Heart left ventricle (tissue), 16 donors: ENCODE data around the gene INPP4B. TPM values are rescaled to one million over a fixed set of nuclear protein-coding genes. Genes with fewer than 3 reads are reported as not detected.

Experiments used
- ATAC-seq, 4 donors: fragments of 200-7000 bp; cut with Tn5 transposase; one replicate each; pipeline ENCODE4 v1.9.1; 2020 to 2022; ENCODE audit warnings: moderate library complexity in 4 of 4, mild to moderate bottlenecking in 3 of 4, moderate number of reproducible peaks in 1 of 4
- DNase-seq, 5 donors: peaks; one replicate each; pipeline ENCODE4 v3.0.0-alpha.2; 2020
- H3K27ac ChIP-seq, 12 donors: fragments of 200-600 bp; sonication (generic) in 4 of 12; one replicate each; pipeline versions ENCODE4 v1.5.0 to v1.8.0; 2016 to 2022; ENCODE audit warnings: mild to moderate bottlenecking in 2 of 12
- H3K27me3 ChIP-seq, 9 donors: fragments of 200-600 bp; sonication (generic) in 2 of 9; one replicate each; pipeline versions ENCODE4 v1.5.1 to v1.8.0; 2016 to 2022; ENCODE audit warnings: mild to moderate bottlenecking in 3 of 9
- H3K36me3 ChIP-seq, 9 donors: fragments of 200-600 bp; sonication (generic) in 2 of 9; one replicate each; pipeline versions ENCODE4 v1.5.0 to v1.8.0; 2018 to 2022; ENCODE audit warnings: mild to moderate bottlenecking in 2 of 9
- H3K4me1 ChIP-seq, 12 donors: fragments of 200-600 bp; sonication (generic) in 4 of 12; one replicate each; pipeline versions ENCODE4 v1.5.0 to v1.8.0; 2016 to 2022; ENCODE audit warnings: mild to moderate bottlenecking in 3 of 12
- H3K4me3 ChIP-seq, 12 donors: fragments of 200-600 bp; sonication (generic) in 4 of 12; one replicate each; pipeline versions ENCODE4 v1.5.0 to v1.8.0; 2017 to 2022; ENCODE audit warnings: mild to moderate bottlenecking in 9 of 12, moderate library complexity in 4 of 12
- H3K9me3 ChIP-seq, 12 donors: fragments of 200-600 bp; sonication (generic) in 4 of 12; one replicate each; pipeline versions ENCODE4 v1.5.0 to v1.8.0; 2016 to 2022; ENCODE audit warnings: mild to moderate bottlenecking in 1 of 12
- CTCF ChIP-seq, 12 donors: fragments of 200-600 bp; sonication (generic) in 4 of 12; IDR thresholded peaks; one replicate each; pipeline versions ENCODE4 v1.5.0 to v1.8.0; 2018 to 2022; ENCODE audit warnings: antibody characterized with exemption in 12 of 12, mild to moderate bottlenecking in 5 of 12
- POLR2A ChIP-seq, 2 donors: fragments of 450-650 bp; IDR thresholded peaks; one replicate each; pipeline ENCODE4 v1.6.1; 2017; ENCODE audit warnings: antibody characterized with exemption in 2 of 2, mild to moderate bottlenecking in 2 of 2, moderate library complexity in 2 of 2
- WGBS, 4 donors: extraction: QIAGEN DNeasy Blood & Tissue Kit in 2 of 4; methylation state at CpG; one replicate each; pipeline versions ENCODE4 v1.1.5 to v1.1.7; 2013 to 2018; 5-methylcytosine and 5-hydroxymethylcytosine counted together
- intact Hi-C, 10 donors: fragments of 100-400 bp; cut with DNase I; formaldehyde crosslinking; loops; one replicate each; pipeline versions ENCODE4 v1.11.1 to v1.14.2; 2022
- polyA plus RNA-seq, 2 donors: library from polyadenylated mRNA; stranded (reverse); fragments of 200-250 nt; gene quantifications; one replicate each; pipeline ENCODE4 v1.2.3, GENCODE V29; 2013
- total RNA-seq, 9 donors: library from RNA; depleted of rRNA in 2 of 9; stranded (reverse); fragments of >200 nt in 2 of 9; fragmentation: NEBNext Ultra II Directional in 3 of 9; extraction: Animal tissue kit (Norgen Biotek cat#: 25700) in 3 of 9; gene quantifications; one replicate each; pipeline versions ENCODE4 v1.1.0 to v1.2.4, GENCODE V29; 2016 to 2023
- donor health status: ischemic (EF 13 %, LVEDD 7.1; RV severe dilation, severe dysfunction).
- donor health status: healthy with polysubstance abuse.
- donor health status: DM: no; HTN: yes; CAD: no.
- donor health status: DM: no; HTN: no; CAD: no.
- donor health status: ischemic (EF 25% LVEDD 6.9; RV normal size, moderate dysfunction).
- donor health status: ischemic (EF 25% LVEDD 5.7; RV mildly dilated, moderate dysfunction).
- donor health status: healthy.
- donor health status: DM: yes; HTN: yes; CAD: no.
- donor health status: ischemic (EF 35%, LVEDD 5.7; RV mildly dilated, moderate dysfunction).
- donor health status: nonischemic (EF 11% LVEDD 7.7; RV severe dilation, severe dysfunction).
- donor health status: DM: yes; HTN: yes; CAD: no.
- donor health status: PGD.
- donor health status: ischemic (EF 29% LVEDD 5.4; RV normal size, mild dysfunction).
- donor health status: nonischemic (EF 23%, LVEDD 6.1; RV moderate dilation, normal function).

Gene INPP4B
- total and polyA plus RNA-seq, 11 donors: 5.5 to 128 (median 39.1) TPM

DNA sequence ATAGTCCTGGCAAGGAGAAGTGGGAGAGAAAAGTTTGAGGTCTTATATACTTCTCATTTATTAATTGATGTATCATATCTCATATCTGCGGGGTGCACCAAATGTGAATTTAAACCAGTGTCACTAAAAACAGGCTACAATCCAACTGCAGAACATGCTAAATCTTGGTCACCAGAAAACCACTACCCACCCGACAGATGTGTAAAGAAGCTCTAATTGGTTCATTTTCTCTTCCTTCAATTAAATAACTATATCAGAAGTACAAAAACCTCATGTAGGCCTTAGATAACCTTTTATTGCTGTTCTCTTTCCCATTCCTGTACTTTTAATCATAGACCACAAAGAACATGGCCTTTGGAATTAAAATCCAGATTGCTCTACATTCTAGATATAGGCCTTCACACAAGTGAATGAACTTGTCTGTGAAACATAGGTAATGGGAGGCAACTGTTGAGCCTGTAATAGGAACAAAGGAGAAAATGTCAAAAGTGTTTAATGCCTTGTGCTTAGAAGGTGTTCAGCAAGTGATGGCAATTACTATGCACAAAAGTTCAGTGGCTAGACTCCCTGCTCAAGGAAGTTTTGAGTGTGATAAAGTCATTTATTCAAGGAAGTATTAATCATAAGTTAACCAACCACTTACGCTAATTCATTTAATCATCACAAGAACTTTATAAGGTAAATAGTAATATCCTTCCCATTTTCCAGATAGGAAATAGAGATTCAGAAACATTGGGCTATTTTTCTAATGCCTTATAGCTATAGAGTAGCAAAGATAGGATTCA, 425.6 kb downstream of the INPP4B start:
- Histone ChIP-seq H3K4me1 (peaks cover 0 to 16% (median 4%) of the 10 kb centered on the region in 12 donors), H3K4me3 (no peak overlapping the region), H3K27ac (no peak overlapping the region), H3K9me3 (no peaks in the 10 kb centered on the region), H3K36me3 (no peaks in the 10 kb centered on the region), H3K27me3 (no peaks in the 10 kb centered on the region)
- TF ChIP-seq POLR2A (IDR thresholded peaks at IDR 0.05): no peak
- no peak for TF ChIP-seq CTCF (IDR thresholded peaks at IDR 0.05)
- WGBS, 4 donors: 90 to 96% (median 94%) methylated on average over 3 of the region's 3 CpGs
- DNase-seq (no peak), ATAC-seq (no peak)
- intact Hi-C loops: no loop called here

DNA sequence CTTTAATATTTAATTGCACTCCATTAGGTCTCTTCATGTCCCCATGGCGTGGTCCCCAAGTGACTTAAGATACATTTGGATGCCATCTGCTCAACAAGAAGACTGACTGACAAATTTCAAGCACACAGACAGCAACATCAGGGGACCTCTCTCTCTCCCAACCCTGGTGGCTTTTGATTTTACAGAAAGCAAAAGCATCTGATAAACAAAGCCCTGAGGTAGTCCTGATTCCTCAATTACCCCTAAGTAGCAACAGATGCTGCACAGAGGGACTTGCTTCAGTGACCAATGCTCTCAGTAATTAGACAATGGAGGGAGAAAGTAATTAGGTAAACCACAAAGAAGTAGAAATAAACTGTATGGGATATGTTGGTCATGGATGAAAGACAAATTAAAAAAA, 426.4 kb downstream of the INPP4B start:
- peaks cover 0 to 16% (median 4%) of the 10 kb centered on the region in 12 donors for H3K4me1 ChIP-seq
- no peak overlapping the region for H3K4me3 ChIP-seq
- WGBS, 4 donors: 87 to 90% (median 89%) methylated on average over 1 of the region's 1 CpG
- ATAC-seq (no peak), DNase-seq (no peak)
- H3K27me3 ChIP-seq: no peaks in the 10 kb centered on the region
- intact Hi-C loops: no loop called here
- TF ChIP-seq POLR2A (IDR thresholded peaks at IDR 0.05) (no peak), CTCF (IDR thresholded peaks at IDR 0.05) (no peak)
- H3K36me3 ChIP-seq: no peaks in the 10 kb centered on the region
- no peak overlapping the region for H3K27ac ChIP-seq
- no peaks in the 10 kb centered on the region for H3K9me3 ChIP-seq

- TF ChIP-seq CTCF (IDR thresholded peaks at IDR 0.05): no peak
- no peak for TF ChIP-seq POLR2A (IDR thresholded peaks at IDR 0.05)
- no peak overlapping the region for H3K4me3 ChIP-seq
- peak overlapping the region in 4 of 12 donors; percentile 14 to 51 (median 20) for H3K27ac ChIP-seq
- no peaks in the 10 kb centered on the region for H3K36me3 ChIP-seq
- peaks cover 0 to 16% (median 4%) of the 10 kb centered on the region in 12 donors for H3K4me1 ChIP-seq
- 56 to 69% (median 58%) methylated on average over 2 of the region's 2 CpGs for WGBS, 4 donors
- no peaks in the 10 kb centered on the region for H3K27me3 ChIP-seq
- no peaks in the 10 kb centered on the region for H3K9me3 ChIP-seq
- peak in 1 of 5 donors; percentile 31 for DNase-seq
- peak; percentile 50 to 87 (median 72) for ATAC-seq
- intact Hi-C loops: no loop called here
These were observed 427.4 kb downstream of the INPP4B start for GRCh38 chr4:142418697-142419096.

GRCh38 chr4:142416711-142417275, 429.3 kb downstream of the INPP4B start:
- peak overlapping the region in 6 of 12 donors; percentile 4 to 74 (median 24) for H3K27ac ChIP-seq
- peak overlapping the region in 1 of 12 donors; percentile 3 for H3K4me3 ChIP-seq
- H3K36me3 ChIP-seq: no peaks in the 10 kb centered on the region
- DNase-seq (no peak), ATAC-seq (peak in 2 of 4 donors; percentile 9 to 58)
- H3K9me3 ChIP-seq: no peaks in the 10 kb centered on the region
- no peak for TF ChIP-seq POLR2A (IDR thresholded peaks at IDR 0.05)
- no peaks in the 10 kb centered on the region for H3K27me3 ChIP-seq
- H3K4me1 ChIP-seq: peaks cover 0 to 16% (median 4%) of the 10 kb centered on the region in 12 donors
- intact Hi-C loops: no loop called here
- 53 to 65% (median 59%) methylated on average over 5 of the region's 5 CpGs for WGBS, 4 donors
